Measurements from ENCODE around the gene RGS7. TPM values are rescaled to one million over a fixed set of nuclear protein-coding genes. Genes with fewer than 3 reads are reported as not detected.

The RGS7 gene
- polyA plus RNA-seq, 2 of the 4 experiments (the other 2 are of a cell fraction): 0.08 TPM; not detected in 1

DNA sequence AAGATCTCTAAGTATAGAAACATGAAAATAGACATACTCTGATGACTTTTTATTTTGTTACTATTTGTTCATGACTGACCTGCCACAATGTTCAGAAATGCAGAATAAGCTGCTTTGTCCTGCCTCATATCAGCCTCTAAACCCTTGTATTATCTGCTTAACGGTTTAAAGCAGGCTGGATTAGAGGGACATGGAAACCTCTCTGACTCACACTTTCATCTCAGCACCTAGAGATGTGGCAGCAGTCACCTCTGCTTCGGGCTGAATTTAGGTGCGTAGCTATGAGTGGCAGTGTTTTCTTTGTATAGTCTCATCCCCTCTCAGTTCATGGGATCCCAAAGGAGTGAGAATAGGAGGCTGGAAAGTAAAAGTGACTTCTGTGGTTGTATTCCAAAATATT lies 255.4 kb downstream of the RGS7 start:
- ChIA-PET POLR2A (no interaction called here), CTCF (no interaction called here)
- FAIRE-seq (no peak), DNase-seq (ENCODE audit: low read depth in 1 of 2, low spot score in 1 of 2) (no peak), ATAC-seq (no peak)
- TF ChIP-seq CEBPB (IDR thresholded peaks at IDR 0.05) (no peak), EP300 (IDR thresholded peaks at IDR 0.05) (no peak), SMC3 (IDR thresholded peaks at IDR 0.05) (no peak), FOSB (CRISPR knock-in tag; IDR thresholded peaks at IDR 0.05) (no peak), RNF2 (IDR thresholded peaks at IDR 0.05; ENCODE audit: borderline replicate concordance, low read depth) (no peak), GATA3 (IDR thresholded peaks at IDR 0.05; ENCODE audit: borderline replicate concordance) (no peak)
- TF ChIP-seq, protein P1, sequence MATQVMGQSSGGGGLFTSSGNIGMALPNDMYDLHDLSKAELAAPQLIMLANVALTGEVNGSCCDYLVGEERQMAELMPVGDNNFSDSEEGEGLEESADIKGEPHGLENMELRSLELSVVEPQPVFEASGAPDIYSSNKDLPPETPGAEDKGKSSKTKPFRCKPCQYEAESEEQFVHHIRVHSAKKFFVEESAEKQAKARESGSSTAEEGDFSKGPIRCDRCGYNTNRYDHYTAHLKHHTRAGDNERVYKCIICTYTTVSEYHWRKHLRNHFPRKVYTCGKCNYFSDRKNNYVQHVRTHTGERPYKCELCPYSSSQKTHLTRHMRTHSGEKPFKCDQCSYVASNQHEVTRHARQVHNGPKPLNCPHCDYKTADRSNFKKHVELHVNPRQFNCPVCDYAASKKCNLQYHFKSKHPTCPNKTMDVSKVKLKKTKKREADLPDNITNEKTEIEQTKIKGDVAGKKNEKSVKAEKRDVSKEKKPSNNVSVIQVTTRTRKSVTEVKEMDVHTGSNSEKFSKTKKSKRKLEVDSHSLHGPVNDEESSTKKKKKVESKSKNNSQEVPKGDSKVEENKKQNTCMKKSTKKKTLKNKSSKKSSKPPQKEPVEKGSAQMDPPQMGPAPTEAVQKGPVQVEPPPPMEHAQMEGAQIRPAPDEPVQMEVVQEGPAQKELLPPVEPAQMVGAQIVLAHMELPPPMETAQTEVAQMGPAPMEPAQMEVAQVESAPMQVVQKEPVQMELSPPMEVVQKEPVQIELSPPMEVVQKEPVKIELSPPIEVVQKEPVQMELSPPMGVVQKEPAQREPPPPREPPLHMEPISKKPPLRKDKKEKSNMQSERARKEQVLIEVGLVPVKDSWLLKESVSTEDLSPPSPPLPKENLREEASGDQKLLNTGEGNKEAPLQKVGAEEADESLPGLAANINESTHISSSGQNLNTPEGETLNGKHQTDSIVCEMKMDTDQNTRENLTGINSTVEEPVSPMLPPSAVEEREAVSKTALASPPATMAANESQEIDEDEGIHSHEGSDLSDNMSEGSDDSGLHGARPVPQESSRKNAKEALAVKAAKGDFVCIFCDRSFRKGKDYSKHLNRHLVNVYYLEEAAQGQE (IDR thresholded peaks at IDR 0.05): no peak
- TF ChIP-seq, protein P2, sequence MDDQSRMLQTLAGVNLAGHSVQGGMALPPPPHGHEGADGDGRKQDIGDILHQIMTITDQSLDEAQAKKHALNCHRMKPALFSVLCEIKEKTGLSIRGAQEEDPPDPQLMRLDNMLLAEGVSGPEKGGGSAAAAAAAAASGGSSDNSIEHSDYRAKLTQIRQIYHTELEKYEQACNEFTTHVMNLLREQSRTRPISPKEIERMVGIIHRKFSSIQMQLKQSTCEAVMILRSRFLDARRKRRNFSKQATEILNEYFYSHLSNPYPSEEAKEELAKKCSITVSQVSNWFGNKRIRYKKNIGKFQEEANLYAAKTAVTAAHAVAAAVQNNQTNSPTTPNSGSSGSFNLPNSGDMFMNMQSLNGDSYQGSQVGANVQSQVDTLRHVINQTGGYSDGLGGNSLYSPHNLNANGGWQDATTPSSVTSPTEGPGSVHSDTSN (IDR thresholded peaks at IDR 0.05): no peak
- Histone ChIP-seq H3K4me2 (no peak overlapping the region), H3K27ac (no peak overlapping the region), H3K4me3 (no peak overlapping the region), H3K4me1 (no peaks in the 10 kb centered on the region), H3K9me3 (no peaks in the 10 kb centered on the region)
- WGBS (ENCODE audit: missing lambda C conversion rate): 48% methylated on average over 3 of the region's 3 CpGs

DNA sequence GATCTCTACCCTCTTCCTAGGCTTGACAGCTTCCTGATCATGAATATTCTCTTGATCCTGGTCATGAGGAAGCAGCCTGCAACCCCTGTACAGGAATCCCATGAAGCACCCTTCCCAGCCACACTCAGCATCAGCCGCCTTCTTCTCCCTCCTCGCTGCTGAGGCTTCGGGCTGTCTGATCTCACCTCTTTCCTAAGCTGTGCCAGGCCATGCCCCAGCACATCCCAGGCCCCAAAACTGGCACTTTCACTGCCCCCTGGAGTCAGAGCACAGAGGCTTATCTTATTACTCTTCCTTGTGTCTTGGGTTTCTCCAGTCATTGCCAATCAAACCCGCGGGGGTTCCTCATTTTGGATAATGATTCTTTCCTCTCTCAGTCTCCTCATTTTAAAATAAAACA lies 259.5 kb downstream of the RGS7 start:
- no peak for FAIRE-seq
- no peak for DNase-seq (ENCODE audit: low read depth in 1 of 2, low spot score in 1 of 2)
- Histone ChIP-seq H3K9me3 (no peaks in the 10 kb centered on the region), H3K4me1 (no peaks in the 10 kb centered on the region), H3K4me2 (no peak overlapping the region), H3K27ac (no peak overlapping the region), H3K4me3 (no peak overlapping the region)
- ChIA-PET POLR2A (no interaction called here), CTCF (no interaction called here)
- no peak for ATAC-seq
- 86% methylated on average over 5 of the region's 5 CpGs for WGBS (ENCODE audit: missing lambda C conversion rate)
- no peak for TF ChIP-seq NFE2L2 (conservative IDR thresholded peaks at IDR 0.05; ENCODE audit: low read length)
- TF ChIP-seq, protein P3, sequence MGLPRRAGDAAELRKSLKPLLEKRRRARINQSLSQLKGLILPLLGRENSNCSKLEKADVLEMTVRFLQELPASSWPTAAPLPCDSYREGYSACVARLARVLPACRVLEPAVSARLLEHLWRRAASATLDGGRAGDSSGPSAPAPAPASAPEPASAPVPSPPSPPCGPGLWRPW (IDR thresholded peaks at IDR 0.05): no peak
- no peak for TF ChIP-seq ESRRA (IDR thresholded peaks at IDR 0.05; ENCODE audit: borderline replicate concordance, low read length)
- TF ChIP-seq FOXS1 (CRISPR knock-in tag; IDR thresholded peaks at IDR 0.05): no peak
- TF ChIP-seq, protein P4, sequence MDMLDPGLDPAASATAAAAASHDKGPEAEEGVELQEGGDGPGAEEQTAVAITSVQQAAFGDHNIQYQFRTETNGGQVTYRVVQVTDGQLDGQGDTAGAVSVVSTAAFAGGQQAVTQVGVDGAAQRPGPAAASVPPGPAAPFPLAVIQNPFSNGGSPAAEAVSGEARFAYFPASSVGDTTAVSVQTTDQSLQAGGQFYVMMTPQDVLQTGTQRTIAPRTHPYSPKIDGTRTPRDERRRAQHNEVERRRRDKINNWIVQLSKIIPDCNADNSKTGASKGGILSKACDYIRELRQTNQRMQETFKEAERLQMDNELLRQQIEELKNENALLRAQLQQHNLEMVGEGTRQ (IDR thresholded peaks at IDR 0.05): no peak
- TF ChIP-seq POLR2A (IDR thresholded peaks at IDR 0.05; ENCODE audit: low read length): no peak
- TF ChIP-seq RARB (CRISPR knock-in tag; IDR thresholded peaks at IDR 0.05): no peak
- TF ChIP-seq MAFK (IDR thresholded peaks at IDR 0.05; ENCODE audit: partially characterized antibody): no peak
- no peak for TF ChIP-seq SREBF2 (IDR thresholded peaks at IDR 0.05)
- TF ChIP-seq JUN (IDR thresholded peaks at IDR 0.05): no peak
- no peak for TF ChIP-seq BHLHE40 (IDR thresholded peaks at IDR 0.05; ENCODE audit: low read depth, low read length)
- no peak for TF ChIP-seq FOSB (CRISPR knock-in tag; IDR thresholded peaks at IDR 0.05)
- TF ChIP-seq EHMT2 (IDR thresholded peaks at IDR 0.05; ENCODE audit: low read depth): no peak

DNA sequence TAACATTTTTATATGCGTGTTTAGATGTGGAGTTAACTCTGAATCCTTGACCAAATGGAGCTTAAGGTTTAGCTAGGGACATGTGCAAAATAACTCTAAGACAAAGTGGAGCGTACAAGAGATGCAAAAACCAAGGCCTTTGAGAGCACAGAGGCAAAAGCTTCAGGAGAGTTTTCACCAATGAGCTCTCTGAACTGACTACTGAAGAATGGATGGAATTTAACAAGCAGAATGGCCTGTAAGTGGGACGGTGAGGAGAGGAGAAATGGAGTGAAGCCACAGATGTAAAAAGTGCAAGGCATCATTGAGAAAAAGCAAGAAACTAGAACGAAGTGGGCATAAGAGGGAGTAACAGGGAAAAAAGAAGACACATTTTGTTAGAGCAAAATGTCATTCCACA lies 260.0 kb downstream of the RGS7 start:
- DNase-seq (ENCODE audit: low read depth in 1 of 2, low spot score in 1 of 2) (no peak), FAIRE-seq (no peak), ATAC-seq (no peak)
- H3K9me3 ChIP-seq: no peaks in the 10 kb centered on the region
- no peak overlapping the region for H3K4me3 ChIP-seq
- H3K4me2 ChIP-seq: no peak overlapping the region
- ChIA-PET CTCF (no interaction called here), POLR2A (no interaction called here)
- H3K27ac ChIP-seq: no peak overlapping the region
- 35% methylated on average over 4 of the region's 4 CpGs for WGBS (ENCODE audit: missing lambda C conversion rate)
- no peaks in the 10 kb centered on the region for H3K4me1 ChIP-seq
- TF ChIP-seq POLR2AphosphoS2 (conservative IDR thresholded peaks at IDR 0.05; ENCODE audit: low read length) (no peak), SREBF2 (IDR thresholded peaks at IDR 0.05) (no peak), TP53 (CRISPR knock-in tag; IDR thresholded peaks at IDR 0.05) (no peak), TFCP2L1 (CRISPR knock-in tag; IDR thresholded peaks at IDR 0.05) (no peak), NR3C1 (IDR thresholded peaks at IDR 0.05) (no peak), PHF8 (IDR thresholded peaks at IDR 0.05; ENCODE audit: borderline replicate concordance, low read depth) (no peak), FOSB (CRISPR knock-in tag; IDR thresholded peaks at IDR 0.05) (no peak), MYC (IDR thresholded peaks at IDR 0.05; ENCODE audit: borderline replicate concordance, low read length) (no peak), BHLHE40 (IDR thresholded peaks at IDR 0.05; ENCODE audit: low read depth, low read length) (no peak), POLR2A (IDR thresholded peaks at IDR 0.05; ENCODE audit: low read length) (no peak), CHD2 (IDR thresholded peaks at IDR 0.05; ENCODE audit: low read length, partially characterized antibody) (no peak), NPAS2 (CRISPR knock-in tag; IDR thresholded peaks at IDR 0.05; ENCODE audit: borderline replicate concordance) (no peak)
- TF ChIP-seq, protein P5, sequence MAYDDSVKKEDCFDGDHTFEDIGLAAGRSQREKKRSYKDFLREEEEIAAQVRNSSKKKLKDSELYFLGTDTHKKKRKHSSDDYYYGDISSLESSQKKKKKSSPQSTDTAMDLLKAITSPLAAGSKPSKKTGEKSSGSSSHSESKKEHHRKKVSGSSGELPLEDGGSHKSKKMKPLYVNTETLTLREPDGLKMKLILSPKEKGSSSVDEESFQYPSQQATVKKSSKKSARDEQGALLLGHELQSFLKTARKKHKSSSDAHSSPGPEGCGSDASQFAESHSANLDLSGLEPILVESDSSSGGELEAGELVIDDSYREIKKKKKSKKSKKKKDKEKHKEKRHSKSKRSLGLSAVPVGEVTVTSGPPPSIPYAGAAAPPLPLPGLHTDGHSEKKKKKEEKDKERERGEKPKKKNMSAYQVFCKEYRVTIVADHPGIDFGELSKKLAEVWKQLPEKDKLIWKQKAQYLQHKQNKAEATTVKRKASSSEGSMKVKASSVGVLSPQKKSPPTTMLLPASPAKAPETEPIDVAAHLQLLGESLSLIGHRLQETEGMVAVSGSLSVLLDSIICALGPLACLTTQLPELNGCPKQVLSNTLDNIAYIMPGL (CRISPR knock-in tag; IDR thresholded peaks at IDR 0.05; ENCODE audit: borderline replicate concordance): no peak
